ENCODE data around the gene C11orf97. TPM values are rescaled to one million over a fixed set of nuclear protein-coding genes. Genes with fewer than 3 reads are reported as not detected.

Gene C11orf97
- total and polyA plus RNA-seq, 2 of the 13 experiments (the other 11 are each of a cell fraction or from before 2014, with no cell fraction given) = 0.35 TPM; not detected in 1

- TF ChIP-seq MLXIP (CRISPR knock-in tag; IDR thresholded peaks at IDR 0.05; ENCODE audit: borderline replicate concordance) (no peak), GPN1 (CRISPR knock-in tag; IDR thresholded peaks at IDR 0.05; ENCODE audit: borderline replicate concordance) (no peak), ZNF619 (CRISPR knock-in tag; IDR thresholded peaks at IDR 0.05) (peak; percentile 59; the same call in 1 of the 2 replicates), MXI1 (IDR thresholded peaks at IDR 0.05; ENCODE audit: borderline replicate concordance, low read depth, low read length) (peak; percentile 57; the same call in 1 of the 3 replicates), POLR2AphosphoS2 (IDR thresholded peaks at IDR 0.05; ENCODE audit: low read depth, low read length) (no peak), ATF1 (CRISPR knock-in tag; IDR thresholded peaks at IDR 0.05) (peak; percentile 71), ELF3 (CRISPR knock-in tag; IDR thresholded peaks at IDR 0.05) (peak; percentile 57; the same call in 1 of the 2 replicates), NR1H2 (CRISPR knock-in tag; IDR thresholded peaks at IDR 0.05; ENCODE audit: borderline replicate concordance, low read depth) (no peak), ZNF143 (CRISPR knock-in tag; IDR thresholded peaks at IDR 0.05) (no peak), ZFP36 (IDR thresholded peaks at IDR 0.05; ENCODE audit: borderline replicate concordance, low read depth, low read length, partially characterized antibody) (no peak), ZNF614 (CRISPR knock-in tag; IDR thresholded peaks at IDR 0.05; ENCODE audit: borderline replicate concordance) (no peak), NFYC (CRISPR knock-in tag; IDR thresholded peaks at IDR 0.05) (peak; percentile 91), KMT2B (CRISPR knock-in tag; IDR thresholded peaks at IDR 0.05) (peak; percentile 92), SMARCE1 (IDR thresholded peaks at IDR 0.05; ENCODE audit: borderline replicate concordance) (no peak), MAZ (IDR thresholded peaks at IDR 0.05; ENCODE audit: borderline replicate concordance, low read depth, low read length) (no peak), MAZ (CRISPR knock-in tag; IDR thresholded peaks at IDR 0.05; ENCODE audit: low read depth) (0 out of 2 replicates have a peak, but pooled peaks have one; percentile 21), AGO2 (optimal IDR thresholded peaks at IDR 0.05; ENCODE audit: low read depth, low read length) (peak; percentile 65), FOXP1 (IDR thresholded peaks at IDR 0.05) (no peak), FOXP1 (CRISPR knock-in tag; IDR thresholded peaks at IDR 0.05) (no peak), GZF1 (CRISPR knock-in tag; IDR thresholded peaks at IDR 0.05) (no peak; the same call in 1 of the 2 replicates), ZNF768 (CRISPR knock-in tag; IDR thresholded peaks at IDR 0.05) (no peak), TEF (CRISPR knock-in tag; IDR thresholded peaks at IDR 0.05) (no peak), NCOA5 (CRISPR knock-in tag; IDR thresholded peaks at IDR 0.05) (no peak), ZNF550 (CRISPR knock-in tag; IDR thresholded peaks at IDR 0.05; ENCODE audit: borderline replicate concordance) (no peak), NR2C2 (CRISPR knock-in tag; IDR thresholded peaks at IDR 0.05; ENCODE audit: borderline replicate concordance) (no peak), PAWR (CRISPR knock-in tag; IDR thresholded peaks at IDR 0.05; ENCODE audit: borderline replicate concordance) (no peak), MTA3 (CRISPR knock-in tag; IDR thresholded peaks at IDR 0.05) (no peak), ZSCAN30 (CRISPR knock-in tag; IDR thresholded peaks at IDR 0.05) (no peak), ARNT2 (CRISPR knock-in tag; IDR thresholded peaks at IDR 0.05; ENCODE audit: low read depth) (peak; percentile 55; the same call in 1 of the 2 replicates), RFX5 (IDR thresholded peaks at IDR 0.05; ENCODE audit: low read depth, low read length) (no peak)
These were observed 18.8 kb upstream of the C11orf97 start, which contains the start of the genes ANKRD49 and MRE11 (continued) for GRCh38 chr11:94493281-94494125.

Measured in HepG2 (cell line).